HG02763 (cell line): ENCODE results near the gene CCNI.

Source experiments
- ATAC-seq: cut with Tn5 transposase; IDR thresholded peaks from one replicate; pipeline ENCODE4 v1.9.1; 2021; ENCODE audit warnings: mild to moderate bottlenecking, moderate library complexity; ENCODE audit not compliant: unreplicated experiment

The CCNI gene

DNA sequence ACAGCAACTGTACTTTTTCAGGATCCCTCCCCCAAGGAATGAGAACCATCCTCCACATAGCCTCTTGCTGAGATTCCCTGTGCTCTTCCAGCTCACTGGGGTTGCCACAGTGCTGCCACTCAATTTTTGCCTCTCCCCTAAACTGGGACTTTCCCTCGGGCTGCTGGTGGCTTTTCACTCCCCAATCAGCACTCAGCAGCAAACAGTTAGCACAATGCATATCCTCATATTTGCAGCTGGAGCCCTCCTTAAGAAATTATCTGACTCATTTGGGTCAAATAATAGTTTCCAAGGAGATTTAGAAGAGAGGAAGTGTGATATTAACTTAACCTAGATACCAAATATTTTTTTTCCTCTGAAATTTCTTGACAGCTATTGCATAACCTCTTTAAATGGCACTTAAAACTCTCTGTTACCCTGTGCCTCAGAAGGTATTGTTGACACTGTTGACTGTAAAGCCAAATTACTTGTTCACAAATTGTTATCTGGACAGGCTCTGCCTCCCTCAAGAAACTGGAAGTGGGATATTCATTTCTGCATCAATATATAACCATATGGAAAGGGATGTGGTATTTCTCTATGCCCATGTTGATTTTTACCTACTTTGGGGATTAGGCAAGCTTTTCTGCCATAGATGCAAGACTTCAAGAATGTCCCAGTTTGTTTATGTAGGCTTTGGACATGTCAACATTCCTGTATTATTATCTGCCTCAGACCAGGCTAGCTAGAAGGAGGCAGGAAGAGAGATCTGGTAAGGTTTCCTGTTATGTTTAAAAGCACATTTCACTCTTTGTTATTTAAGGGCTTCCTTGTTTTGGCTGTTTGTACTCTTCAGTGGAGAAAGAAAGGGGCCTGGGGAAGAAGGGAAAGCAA lies 68.2 kb downstream of the CCNI start:
- peak; percentile 79 for ATAC-seq

DNA sequence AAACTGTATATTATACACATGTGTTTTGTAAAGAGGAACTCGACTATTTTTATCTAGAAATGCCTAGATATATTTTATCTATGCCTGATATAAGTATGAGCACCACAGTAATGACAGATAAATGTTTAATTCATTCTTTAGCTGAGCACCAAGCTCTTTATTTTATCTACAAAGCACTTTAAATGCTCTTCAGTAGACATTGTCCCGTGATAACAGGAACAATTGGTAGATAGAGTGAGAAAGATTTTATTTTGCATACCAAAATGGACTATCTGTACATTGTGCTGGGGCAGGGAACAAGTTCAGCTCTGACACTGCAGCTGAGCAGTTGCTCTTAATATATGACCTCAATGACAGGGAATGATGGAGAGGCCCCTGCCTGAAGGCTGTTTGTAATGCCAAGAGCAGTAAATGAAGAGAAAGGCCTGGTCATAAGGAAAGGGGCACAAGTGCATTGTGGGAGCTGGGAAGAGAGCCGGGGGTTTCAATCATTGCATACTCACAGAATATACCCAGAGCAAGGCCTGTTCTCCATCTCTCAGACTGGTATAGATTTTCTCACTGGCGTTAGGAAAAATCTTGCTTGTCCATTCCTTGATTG lies 68.9 kb downstream of the CCNI start:
- no peak for ATAC-seq

DNA sequence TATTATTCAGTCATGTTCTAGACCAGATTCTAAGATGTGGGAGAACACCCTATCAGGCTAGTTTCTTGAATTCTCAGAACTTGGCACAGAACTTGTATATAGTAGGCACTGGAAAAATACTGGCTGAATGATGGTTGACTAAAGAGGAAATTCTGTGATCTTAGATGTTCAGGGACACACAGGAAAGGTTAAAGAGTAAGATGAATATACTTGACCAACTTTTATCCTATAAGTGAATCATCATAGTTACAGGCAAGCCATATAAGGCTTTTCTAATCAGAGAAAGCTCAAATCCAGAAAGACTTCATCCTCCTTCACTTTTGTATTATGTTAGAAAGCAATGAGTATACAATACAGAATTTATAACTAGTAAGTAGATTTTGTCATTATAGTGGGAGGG lies 72.4 kb downstream of the CCNI start:
- ATAC-seq: no peak

DNA sequence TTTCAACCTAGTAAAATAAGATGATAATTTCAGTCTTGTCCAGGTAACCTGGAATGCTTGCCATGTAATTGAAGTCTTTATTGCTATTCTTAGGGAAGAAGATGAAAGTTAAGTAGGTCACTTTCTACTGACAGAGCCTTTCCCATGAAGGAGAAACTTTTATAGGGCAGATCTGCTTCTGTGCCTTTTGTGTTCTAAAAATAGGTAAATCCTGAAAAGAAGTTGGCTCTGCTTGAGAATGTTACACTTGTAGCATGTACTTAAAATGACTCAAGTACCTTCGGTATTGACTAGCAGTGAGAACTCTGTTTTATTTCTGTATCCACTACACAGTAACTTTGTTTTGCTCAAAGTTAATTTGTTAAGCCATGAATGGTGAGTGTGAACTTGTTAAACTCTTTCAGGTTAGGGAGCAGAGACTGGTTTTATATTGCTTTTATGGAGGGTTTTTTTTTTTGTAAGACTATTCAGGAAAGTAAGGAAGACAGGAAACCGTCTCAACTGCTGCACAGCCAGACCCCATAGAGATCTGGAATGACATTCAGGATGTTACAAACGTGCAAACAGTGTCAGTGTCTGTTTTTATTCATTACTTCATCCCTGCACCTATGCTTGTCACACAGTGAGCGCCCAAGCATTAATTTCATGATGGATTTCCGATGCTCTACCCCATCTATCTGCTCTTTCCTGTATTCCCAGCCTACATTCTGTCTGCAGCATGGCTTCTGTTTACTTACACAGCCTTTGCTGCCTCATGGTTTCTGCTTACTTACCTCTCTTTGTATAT lies 73.3 kb downstream of the CCNI start:
- ATAC-seq: no peak

DNA sequence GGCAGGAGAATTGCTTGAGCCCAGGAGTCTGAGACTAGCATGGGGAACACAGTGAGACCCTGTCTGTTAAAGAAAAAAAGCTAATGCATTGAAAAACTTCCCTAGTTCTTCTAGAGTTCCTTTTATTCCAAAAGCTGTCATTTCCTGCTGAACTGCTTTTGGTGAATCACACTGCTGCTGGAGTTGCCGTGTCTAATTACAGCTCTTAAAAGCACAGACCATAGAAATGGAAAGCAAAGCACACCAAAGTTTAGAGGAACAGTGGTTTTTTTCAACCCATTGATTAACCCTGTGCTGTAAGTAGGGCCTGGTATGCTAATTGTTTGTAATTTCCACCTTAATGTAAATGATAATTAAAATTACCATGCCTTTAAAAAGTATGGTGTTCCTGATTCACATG lies 73.9 kb downstream of the CCNI start:
- no peak for ATAC-seq

DNA sequence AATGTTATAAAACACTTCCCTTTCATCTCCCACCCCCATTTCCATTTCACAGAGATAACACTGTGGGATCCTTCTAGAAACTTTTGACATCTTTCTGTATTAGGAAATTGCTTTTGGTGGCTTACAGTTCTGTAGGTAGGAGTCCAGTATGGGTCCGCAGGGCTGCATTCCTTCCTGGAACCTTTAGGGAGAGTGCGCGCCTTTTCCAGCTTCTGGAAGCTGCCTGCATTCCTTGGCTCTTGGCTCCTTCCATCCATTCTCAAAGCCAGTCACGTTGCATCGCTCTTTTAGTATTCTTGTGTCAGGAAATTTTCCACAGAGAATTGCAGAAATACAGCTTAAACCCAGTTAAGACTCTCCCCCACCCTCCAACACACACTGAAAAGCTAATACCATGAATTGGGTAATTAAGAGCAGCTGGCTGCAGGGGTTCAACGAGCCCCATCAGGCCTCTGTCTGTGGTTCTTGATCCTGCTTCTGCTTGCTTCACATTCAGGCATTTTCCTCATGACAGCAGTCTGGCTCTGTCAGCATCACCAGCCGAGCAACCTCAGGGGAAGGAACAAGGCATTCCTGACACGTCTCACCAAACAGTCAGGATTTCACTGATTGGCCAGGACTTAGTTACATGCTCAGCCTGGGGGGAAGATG lies 77.4 kb downstream of the CCNI start:
- no peak for ATAC-seq

DNA sequence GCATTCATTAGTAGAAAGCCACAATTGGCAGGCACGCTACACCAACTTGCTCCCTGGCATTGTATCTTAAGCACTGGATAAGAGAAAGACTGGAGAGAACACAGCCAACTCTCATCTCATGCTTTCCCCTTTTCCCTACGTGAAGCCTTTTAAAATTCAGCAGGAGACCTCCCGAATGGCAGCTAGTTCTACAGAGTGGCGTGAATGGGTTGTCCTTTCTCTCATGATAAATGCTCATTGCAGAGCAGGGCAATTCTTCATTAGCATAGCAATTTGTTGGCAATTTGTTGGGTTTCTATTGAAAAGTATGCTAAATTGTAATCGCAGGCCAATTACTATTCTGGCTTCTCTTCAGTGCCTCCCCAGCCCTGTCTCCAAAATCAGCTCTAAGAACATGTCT lies 78.3 kb downstream of the CCNI start:
- ATAC-seq: no peak
